Activated CD8-positive, alpha-beta memory T cell treated with anti-CD3 and anti-CD28 coated beads, Interleukin-2, amount 50 U/mL, for 1 hour (primary cell): ENCODE data around the gene BEAN1.
A peak's percentile ranks its signal among the peaks of the same experiment; 100 is the strongest.
"Not testable (repeated sequence)": the region's sequence is repeated elsewhere in the genome, so short reads cannot be mapped to it uniquely, and the experiment has no call there.

Experiments
- DNase-seq: peaks from one replicate; pipeline ENCODE4 v3.0.0-alpha.2; 2020; ENCODE audit errors: extremely low read depth

The BEAN1 gene

GRCh38 chr16:66508914-66509496 is 81.9 kb downstream of the BEAN1 start:
- no peak for DNase-seq

GRCh38 chr16:66509576-66509975 is 82.5 kb downstream of the BEAN1 start:
- no peak for DNase-seq

GRCh38 chr16:66510298-66510697 is 83.2 kb downstream of the BEAN1 start:
- DNase-seq = no peak

GRCh38 chr16:66510711-66511601 is 83.9 kb downstream of the BEAN1 start:
- DNase-seq = no peak

- no peak for DNase-seq
Measured at GRCh38 chr16:66511602-66512271, 84.6 kb downstream of the BEAN1 start.

- no peak for DNase-seq
Measured at GRCh38 chr16:66512272-66513110, 85.4 kb downstream of the BEAN1 start.

GRCh38 chr16:66513111-66513723 is 86.1 kb downstream of the BEAN1 start:
- no peak for DNase-seq

GRCh38 chr16:66514391-66514790 is 87.3 kb downstream of the BEAN1 start:
- DNase-seq = not testable (repeated sequence)

GRCh38 chr16:66514980-66515595 is 88.0 kb downstream of the BEAN1 start:
- not testable (repeated sequence) for DNase-seq

GRCh38 chr16:66515596-66516508 is 88.8 kb downstream of the BEAN1 start:
- no peak for DNase-seq

- DNase-seq = no peak
Measured at GRCh38 chr16:66516509-66516807, 89.4 kb downstream of the BEAN1 start.

- peak; percentile 34 for DNase-seq
Measured at GRCh38 chr16:66516808-66517585, 89.9 kb downstream of the BEAN1 start.

GRCh38 chr16:66517586-66518263 is 90.6 kb downstream of the BEAN1 start:
- no peak for DNase-seq

- DNase-seq = no peak
Measured at GRCh38 chr16:66519482-66520373, 92.6 kb downstream of the BEAN1 start.

- DNase-seq = no peak
Measured at GRCh38 chr16:66520406-66521170, 93.5 kb downstream of the BEAN1 start.

- no peak for DNase-seq
Measured at GRCh38 chr16:66521252-66521713, 94.2 kb downstream of the BEAN1 start.
